Thyroid gland (tissue), 4 donors: ENCODE measurements around the gene EIF2S3B.

Experiments
- CTCF ChIP-seq, 6 experiments: fragments of 200-600 bp in 3 of 6; fragments of 450-650 bp in 3 of 6; sonication (generic) in 3 of 6; IDR thresholded peaks; one replicate each; pipeline ENCODE4 v1.5.1; 2016 to 2019; ENCODE audit warnings: antibody characterized with exemption in 6 of 6, mild to moderate bottlenecking in 2 of 6, inconsistent platforms in 1 of 6, moderate library complexity in 1 of 6
- POLR2A ChIP-seq, 2 donors: fragments of 450-650 bp; IDR thresholded peaks; one replicate each; pipeline ENCODE4 v1.6.1; 2017; ENCODE audit warnings: antibody characterized with exemption in 2 of 2, mild to moderate bottlenecking in 2 of 2, moderate library complexity in 1 of 2

GRCh38 chr12:10456856-10457255, 48.8 kb upstream of the EIF2S3B start:
- TF ChIP-seq POLR2A (IDR thresholded peaks at IDR 0.05), result no peak
- no peak for TF ChIP-seq CTCF (IDR thresholded peaks at IDR 0.05)
